Right atrium auricular region (tissue), 2 donors: ENCODE results near the gene GLP2R. TPM values are rescaled to one million over a fixed set of nuclear protein-coding genes. Genes with fewer than 3 reads are reported as not detected.

Source experiments
- DNase-seq: peaks from one replicate; pipeline ENCODE4 v3.0.0-alpha.2; 2019; ENCODE audit warnings: low spot score
- H3K27ac ChIP-seq, 2 donors: fragments of 200-600 bp; sonication (generic); 1 replicate in 1 of 2; 2 replicates in 1 of 2; pipeline ENCODE4 v1.5.1; 2016 to 2019
- H3K27me3 ChIP-seq, 2 donors: fragments of 200-600 bp; sonication (generic); one replicate each; pipeline versions ENCODE4 v1.5.1 to v1.6.0; 2017 to 2019
- H3K36me3 ChIP-seq: fragments of 200-600 bp; sonication (generic); one replicate; pipeline ENCODE4 v1.5.1; 2016
- H3K4me1 ChIP-seq, 2 donors: fragments of 200-600 bp; sonication (generic); one replicate each; pipeline versions ENCODE4 v1.5.1 to v1.6.0; 2017 to 2019
- H3K4me3 ChIP-seq, 2 donors: fragments of 200-600 bp; sonication (generic); 1 replicate in 1 of 2; 2 replicates in 1 of 2; pipeline ENCODE4 v1.5.1; 2017 to 2019; ENCODE audit warnings: mild to moderate bottlenecking in 1 of 2, moderate library complexity in 1 of 2
- H3K9me3 ChIP-seq, 2 donors: fragments of 200-600 bp; sonication (generic); one replicate each; pipeline ENCODE4 v1.5.1; 2019
- CTCF ChIP-seq, 2 donors: fragments of 200-600 bp; sonication (generic); IDR thresholded peaks; one replicate each; pipeline ENCODE4 v1.5.1; 2019; ENCODE audit warnings: antibody characterized with exemption in 2 of 2
- total RNA-seq, 2 donors: library from RNA; depleted of rRNA; stranded (reverse); fragments of >200 nt; gene quantifications; one replicate each; pipeline ENCODE4 v1.1.0, GENCODE V29; 2016

Gene GLP2R
- total RNA-seq, 2 donors from 2014 or later: 1.0 to 1.7 TPM

- Histone ChIP-seq H3K36me3 (peaks cover 39% of the 10 kb centered on the region), H3K9me3 (no peaks in the 10 kb centered on the region)
- no peak for TF ChIP-seq CTCF (IDR thresholded peaks at IDR 0.05)
Measured at GRCh38 chr17:9912121-9913099, 86.7 kb downstream of the GLP2R start.

DNA sequence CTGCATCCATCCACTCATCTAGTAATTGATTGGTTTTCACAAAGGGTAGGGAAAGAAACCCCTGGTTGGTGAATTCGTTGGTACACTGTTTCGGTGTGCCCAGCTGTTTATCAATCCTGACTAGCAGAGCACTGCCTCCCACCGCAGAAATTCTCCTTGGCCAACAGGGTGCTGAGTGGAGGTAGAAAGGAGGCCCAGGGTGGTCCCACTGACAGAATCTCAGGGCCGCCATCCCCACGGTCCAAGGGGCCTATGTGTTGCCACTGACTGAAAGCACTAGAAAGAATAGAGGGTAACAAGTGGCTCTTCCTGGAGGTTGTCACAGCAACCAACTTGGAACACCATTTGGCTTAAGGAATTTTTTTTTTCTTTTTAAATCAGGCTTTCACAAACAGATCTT lies 87.8 kb downstream of the GLP2R start:
- Histone ChIP-seq H3K4me3 (no peak overlapping the region), H3K9me3 (no peaks in the 10 kb centered on the region), H3K36me3 (peaks cover 49% of the 10 kb centered on the region), H3K27ac (no peak overlapping the region), H3K27me3 (no peaks in the 10 kb centered on the region), H3K4me1 (no peaks in the 10 kb centered on the region)
- no peak for TF ChIP-seq CTCF (IDR thresholded peaks at IDR 0.05)
- DNase-seq: no peak

More at GRCh38 chr17:9912121-9913099, 86.7 kb downstream of the GLP2R start:
- no peaks in the 10 kb centered on the region for H3K4me1 ChIP-seq
- H3K27ac ChIP-seq: no peak overlapping the region
- H3K27me3 ChIP-seq: no peaks in the 10 kb centered on the region
- H3K4me3 ChIP-seq: no peak overlapping the region
- no peak for DNase-seq

GRCh38 chr17:9916108-9916507 lies 90.4 kb downstream of the GLP2R start:
- peaks cover 68% of the 10 kb centered on the region for H3K36me3 ChIP-seq
- DNase-seq: no peak

DNA sequence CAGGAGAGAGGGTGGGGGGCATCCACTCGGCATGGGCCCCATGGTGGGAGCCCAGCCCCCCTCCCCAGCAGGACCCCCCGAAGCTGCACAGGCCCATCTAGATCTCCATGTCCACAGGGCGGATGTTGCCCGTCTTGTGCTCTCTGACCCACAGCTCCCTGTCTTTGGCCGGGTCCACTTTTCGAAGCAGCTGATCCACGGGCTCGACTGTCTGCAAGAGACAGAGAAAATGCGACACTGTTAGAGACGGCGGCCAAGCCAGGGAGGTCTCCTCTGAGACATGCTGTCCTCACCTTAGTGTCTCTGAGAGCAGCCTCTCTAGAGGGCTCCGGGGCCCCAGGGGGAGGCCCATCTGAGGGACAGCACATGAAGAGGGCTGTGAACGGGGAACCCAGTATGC lies 91.4 kb downstream of the GLP2R start:
- H3K27ac ChIP-seq: no peak overlapping the region
- H3K27me3 ChIP-seq: no peaks in the 10 kb centered on the region
- no peak for TF ChIP-seq CTCF (IDR thresholded peaks at IDR 0.05)
- H3K4me3 ChIP-seq: no peak overlapping the region
- H3K4me1 ChIP-seq: no peaks in the 10 kb centered on the region
- H3K9me3 ChIP-seq: no peaks in the 10 kb centered on the region
- H3K36me3 ChIP-seq: peaks cover 72% of the 10 kb centered on the region
- DNase-seq: no peak

More at GRCh38 chr17:9916108-9916507, 90.4 kb downstream of the GLP2R start:
- H3K9me3 ChIP-seq: no peaks in the 10 kb centered on the region
- no peaks in the 10 kb centered on the region for H3K27me3 ChIP-seq
- TF ChIP-seq CTCF (IDR thresholded peaks at IDR 0.05): no peak
- no peak overlapping the region for H3K27ac ChIP-seq
- H3K4me1 ChIP-seq: no peaks in the 10 kb centered on the region
- H3K4me3 ChIP-seq: no peak overlapping the region

DNA sequence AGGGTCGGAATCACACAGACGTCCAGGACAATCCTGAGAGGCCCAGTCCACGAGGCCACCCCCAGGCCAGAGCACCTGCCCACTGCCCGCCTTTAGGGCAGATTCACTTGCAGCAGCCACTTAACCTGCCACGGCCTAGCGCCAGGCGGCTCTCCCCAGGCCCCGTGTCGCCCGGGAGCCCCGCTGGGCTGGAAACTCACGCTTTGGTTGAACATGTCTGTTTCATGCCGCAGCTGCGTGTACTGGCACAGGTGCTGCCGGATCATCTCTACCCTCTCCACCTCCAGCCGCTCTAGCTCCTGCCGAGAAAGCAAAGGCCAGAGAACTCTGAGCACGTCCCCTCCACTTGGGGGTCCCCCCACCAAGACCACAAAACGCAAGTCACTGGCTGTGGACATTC lies 92.1 kb downstream of the GLP2R start:
- Histone ChIP-seq H3K4me1 (no peaks in the 10 kb centered on the region), H3K27ac (no peak overlapping the region), H3K9me3 (no peaks in the 10 kb centered on the region), H3K4me3 (no peak overlapping the region), H3K36me3 (peaks cover 75% of the 10 kb centered on the region), H3K27me3 (no peaks in the 10 kb centered on the region)
- TF ChIP-seq CTCF (IDR thresholded peaks at IDR 0.05): no peak
- DNase-seq: no peak
